Stomach (tissue), 4 donors: ENCODE data around the gene ATP5ME.

Experiments
- CTCF ChIP-seq, 7 experiments: fragments of 450-650 bp in 4 of 7; fragments of 200-600 bp in 3 of 7; sonication (generic) in 3 of 7; IDR thresholded peaks; one replicate each; pipeline ENCODE4 v1.5.1; 2016 to 2019; ENCODE audit warnings: antibody characterized with exemption in 7 of 7, control low read depth in 2 of 7, mild to moderate bottlenecking in 1 of 7
- EP300 ChIP-seq: sonication (generic); formaldehyde crosslinking; IDR thresholded peaks from one replicate; pipeline ENCODE4 v1.6.1; 2017; ENCODE audit warnings: antibody characterized with exemption
- POLR2AphosphoS5 ChIP-seq, 3 donors: sonication (generic); formaldehyde crosslinking; IDR thresholded peaks; one replicate each; pipeline ENCODE4 v1.6.1; 2016; ENCODE audit warnings: antibody characterized with exemption in 3 of 3

GRCh38 chr4:657338-657833 is 16.7 kb downstream of the ATP5ME start:
- TF ChIP-seq POLR2AphosphoS5 (IDR thresholded peaks at IDR 0.05), result no peak
- no peak for TF ChIP-seq CTCF (IDR thresholded peaks at IDR 0.05)
- TF ChIP-seq EP300, result no peak
